ENCODE data around the gene ADGRL2. TPM values are rescaled to one million over a fixed set of nuclear protein-coding genes. Genes with fewer than 3 reads are reported as not detected.

ADGRL2 gene
- polyA plus RNA-seq, 1 donor from 2014 or later, result 190 TPM

- H3K9me2 ChIP-seq (ENCODE audit: insufficient read depth, low read length), result no peaks in the 10 kb centered on the region
- H3K79me2 ChIP-seq (replicated peaks; ENCODE audit: insufficient read depth, low read length), result no peaks in the 10 kb centered on the region
- no peak overlapping the region for H2AFZ ChIP-seq (ENCODE audit: low read depth, low read length)
- no peak overlapping the region for H3K9ac ChIP-seq (ENCODE audit: low read length)
- H4K20me1 ChIP-seq (ENCODE audit: insufficient read depth), result no peaks in the 10 kb centered on the region
- H3K27me3 ChIP-seq (ENCODE audit: insufficient read depth, low read depth, low read length), result no peaks in the 10 kb centered on the region
- H3F3A ChIP-seq (ENCODE audit: insufficient read depth, low read length, poor library complexity, severe bottlenecking), result no peaks in the 10 kb centered on the region
- no peak for TF ChIP-seq EP300 (conservative IDR thresholded peaks at IDR 0.05; ENCODE audit: poor library complexity, severe bottlenecking)
- no peak for TF ChIP-seq TAF1 (IDR thresholded peaks at IDR 0.05; ENCODE audit: low read depth)
- TF ChIP-seq, protein P1, sequence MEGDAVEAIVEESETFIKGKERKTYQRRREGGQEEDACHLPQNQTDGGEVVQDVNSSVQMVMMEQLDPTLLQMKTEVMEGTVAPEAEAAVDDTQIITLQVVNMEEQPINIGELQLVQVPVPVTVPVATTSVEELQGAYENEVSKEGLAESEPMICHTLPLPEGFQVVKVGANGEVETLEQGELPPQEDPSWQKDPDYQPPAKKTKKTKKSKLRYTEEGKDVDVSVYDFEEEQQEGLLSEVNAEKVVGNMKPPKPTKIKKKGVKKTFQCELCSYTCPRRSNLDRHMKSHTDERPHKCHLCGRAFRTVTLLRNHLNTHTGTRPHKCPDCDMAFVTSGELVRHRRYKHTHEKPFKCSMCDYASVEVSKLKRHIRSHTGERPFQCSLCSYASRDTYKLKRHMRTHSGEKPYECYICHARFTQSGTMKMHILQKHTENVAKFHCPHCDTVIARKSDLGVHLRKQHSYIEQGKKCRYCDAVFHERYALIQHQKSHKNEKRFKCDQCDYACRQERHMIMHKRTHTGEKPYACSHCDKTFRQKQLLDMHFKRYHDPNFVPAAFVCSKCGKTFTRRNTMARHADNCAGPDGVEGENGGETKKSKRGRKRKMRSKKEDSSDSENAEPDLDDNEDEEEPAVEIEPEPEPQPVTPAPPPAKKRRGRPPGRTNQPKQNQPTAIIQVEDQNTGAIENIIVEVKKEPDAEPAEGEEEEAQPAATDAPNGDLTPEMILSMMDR (IDR thresholded peaks at IDR 0.05; ENCODE audit: poor library complexity, severe bottlenecking), result no peak
- no peak for TF ChIP-seq REST (IDR thresholded peaks at IDR 0.05; ENCODE audit: borderline replicate concordance)
- TF ChIP-seq RAD21 (conservative IDR thresholded peaks at IDR 0.05), result no peak
- no peak for TF ChIP-seq MXI1 (conservative IDR thresholded peaks at IDR 0.05; ENCODE audit: poor library complexity, severe bottlenecking)
- TF ChIP-seq SMC3 (conservative IDR thresholded peaks at IDR 0.05; ENCODE audit: poor library complexity), result no peak
- no peak for TF ChIP-seq EZH2 (IDR thresholded peaks at IDR 0.05; ENCODE audit: borderline replicate concordance, insufficient read depth, low read length, poor library complexity, severe bottlenecking)
- TF ChIP-seq POLR2AphosphoS5 (IDR thresholded peaks at IDR 0.05), result no peak
- no peak overlapping the region for H3K4me2 ChIP-seq (ENCODE audit: low read length)
- no peak overlapping the region for H3K27ac ChIP-seq (ENCODE audit: low read length)
- no peaks in the 10 kb centered on the region for H3K9me3 ChIP-seq (ENCODE audit: low read length)
- H3K4me3 ChIP-seq (ENCODE audit: low read length), result no peak overlapping the region
- H3K36me3 ChIP-seq (ENCODE audit: insufficient read depth, low read length), result no peaks in the 10 kb centered on the region
These were observed 199.5 kb downstream of the ADGRL2 start for GRCh38 chr1:82000221-82000620.

DNA sequence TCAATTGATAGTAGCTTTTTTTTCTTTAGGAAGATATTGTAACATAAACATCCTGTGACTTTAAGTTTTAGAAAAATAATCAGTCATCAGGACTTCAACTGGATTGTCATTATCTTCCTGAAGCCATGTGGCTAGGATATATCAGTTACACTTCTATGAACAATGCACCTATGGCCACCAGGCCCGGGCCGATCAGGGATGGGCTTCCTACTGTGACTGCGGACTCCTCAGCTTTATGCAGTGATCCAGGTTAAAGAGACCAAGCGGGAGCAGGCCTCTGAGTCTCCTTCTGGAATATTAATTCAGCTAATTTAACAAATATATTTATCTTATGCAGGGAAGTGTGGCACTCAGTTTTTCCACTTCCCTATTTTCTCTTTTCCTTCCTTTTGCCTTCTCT is 200.6 kb downstream of the ADGRL2 start:
- TF ChIP-seq, protein P1 (IDR thresholded peaks at IDR 0.05; ENCODE audit: poor library complexity, severe bottlenecking), result no peak
- TF ChIP-seq EP300 (conservative IDR thresholded peaks at IDR 0.05; ENCODE audit: poor library complexity, severe bottlenecking), result no peak
- no peak for TF ChIP-seq EZH2 (IDR thresholded peaks at IDR 0.05; ENCODE audit: borderline replicate concordance, insufficient read depth, low read length, poor library complexity, severe bottlenecking)
- TF ChIP-seq RAD21 (conservative IDR thresholded peaks at IDR 0.05), result no peak
- TF ChIP-seq POLR2AphosphoS5 (IDR thresholded peaks at IDR 0.05), result no peak
- no peak for TF ChIP-seq TAF1 (IDR thresholded peaks at IDR 0.05; ENCODE audit: low read depth)
- no peak for TF ChIP-seq REST (IDR thresholded peaks at IDR 0.05; ENCODE audit: borderline replicate concordance)
- TF ChIP-seq MXI1 (conservative IDR thresholded peaks at IDR 0.05; ENCODE audit: poor library complexity, severe bottlenecking), result no peak
- no peaks in the 10 kb centered on the region for H4K20me1 ChIP-seq (ENCODE audit: insufficient read depth)
- H3K4me3 ChIP-seq (ENCODE audit: low read length), result no peak overlapping the region
- no peaks in the 10 kb centered on the region for H3K9me2 ChIP-seq (ENCODE audit: insufficient read depth, low read length)
- no peak overlapping the region for H3K9ac ChIP-seq (ENCODE audit: low read length)
- H2AFZ ChIP-seq (ENCODE audit: low read depth, low read length), result no peak overlapping the region
- H3K36me3 ChIP-seq (ENCODE audit: insufficient read depth, low read length), result no peaks in the 10 kb centered on the region
- no peaks in the 10 kb centered on the region for H3K79me2 ChIP-seq (replicated peaks; ENCODE audit: insufficient read depth, low read length)
- H3F3A ChIP-seq (ENCODE audit: insufficient read depth, low read length, poor library complexity, severe bottlenecking), result no peaks in the 10 kb centered on the region
- no peaks in the 10 kb centered on the region for H3K27me3 ChIP-seq (ENCODE audit: insufficient read depth, low read depth, low read length)
- no peak overlapping the region for H3K4me2 ChIP-seq (ENCODE audit: low read length)
- H3K9me3 ChIP-seq (ENCODE audit: low read length), result no peaks in the 10 kb centered on the region
- H3K27ac ChIP-seq (ENCODE audit: low read length), result no peak overlapping the region

Measured in neural cell (in vitro differentiated cells).